ENCODE results near the gene ADCY5.

DNA sequence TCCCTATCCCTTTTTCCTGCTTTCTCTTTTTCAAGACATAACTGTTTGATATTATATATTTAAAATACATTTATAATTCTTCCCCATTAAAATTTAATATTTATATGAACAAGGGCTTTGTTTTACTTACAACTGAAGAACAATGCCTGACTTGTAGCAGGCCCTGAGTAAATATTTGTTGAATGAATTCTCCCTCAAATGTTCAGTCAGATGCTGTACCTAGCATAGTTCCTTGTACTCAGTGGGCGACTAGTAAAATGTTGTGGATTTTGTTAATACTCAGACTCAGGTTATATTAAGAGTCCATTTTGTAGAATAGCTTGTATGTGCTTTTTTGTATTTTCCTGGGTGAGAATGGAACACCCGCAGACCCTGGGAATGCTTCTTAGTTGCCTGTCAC, 178.1 kb downstream of the ADCY5 start:
- TF ChIP-seq CTCF (IDR thresholded peaks at IDR 0.05), result no peak
- TF ChIP-seq EZH2 (IDR thresholded peaks at IDR 0.05; ENCODE audit: borderline replicate concordance, insufficient read depth, low read depth, low read length, poor library complexity, severe bottlenecking), result no peak
